B cell (primary cell): ENCODE data around the gene GZMM.

Source experiments
- CTCF ChIP-seq: fragments of 200-600 bp; IDR thresholded peaks from one replicate; pipeline ENCODE4 v1.8.0; 2022; ENCODE audit warnings: antibody characterized with exemption, mild to moderate bottlenecking
- EZH2 ChIP-seq: IDR thresholded peaks from 2 replicates; pipeline ENCODE4 v1.6.1; 2012; ENCODE audit warnings: borderline replicate concordance, low read depth, mild to moderate bottlenecking, moderate library complexity, low read length; ENCODE audit not compliant: insufficient read depth, poor library complexity, severe bottlenecking

DNA sequence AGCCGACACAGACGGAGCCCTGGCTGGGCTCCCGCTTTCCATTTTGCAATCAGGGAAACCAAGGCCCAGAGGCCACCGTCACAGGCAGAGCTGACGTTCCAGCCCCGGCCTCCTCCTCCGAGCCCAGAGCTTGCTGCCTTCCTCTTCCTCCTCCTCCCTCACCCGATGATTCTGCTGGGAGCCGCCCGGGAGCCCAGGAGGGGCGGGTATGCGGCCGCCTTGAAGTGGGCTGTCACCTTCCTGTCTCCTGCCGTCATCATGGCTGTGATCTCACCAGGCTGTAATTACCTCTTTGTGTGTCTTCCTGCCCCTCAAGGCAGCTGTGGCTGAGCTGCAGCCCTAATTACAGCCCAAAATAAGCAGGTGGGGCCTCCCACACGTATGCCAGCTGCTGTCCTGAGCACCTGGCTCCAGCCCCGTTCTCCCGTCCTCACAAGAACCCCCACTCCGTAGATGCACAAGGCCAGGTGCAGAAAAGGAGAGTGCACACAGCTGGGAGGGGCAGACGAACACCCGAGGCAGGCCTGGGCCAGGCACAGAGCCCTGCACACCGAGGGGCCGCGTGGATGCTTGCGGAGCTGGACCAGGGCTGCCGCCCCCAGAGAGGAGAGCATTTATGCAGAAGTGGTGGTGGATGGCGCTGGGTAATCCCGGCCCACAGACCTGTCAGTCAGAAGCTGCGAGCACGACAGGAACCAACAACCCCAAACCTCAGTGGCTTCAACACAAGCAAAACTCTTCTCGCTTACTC is 32.6 kb upstream of the GZMM start:
- TF ChIP-seq CTCF, result no peak
- no peak for TF ChIP-seq EZH2
